Liver (tissue), 3 donors: Measurements from ENCODE around the gene VSIR.

ENCODE experiments used
- JUND ChIP-seq, 2 donors: IDR thresholded peaks; 2 replicates each; pipeline ENCODE4 v1.6.1; 2016; ENCODE audit warnings: antibody characterized with exemption in 2 of 2
- TF ChIP-seq, protein P1 (sequence below): fragments of 150-350 bp; IDR thresholded peaks from 2 replicates; pipeline ENCODE4 v1.5.1; 2017; ENCODE audit warnings: improper control_type of control experiment, low read depth, low read length; ENCODE audit not compliant: missing input control
- TF ChIP-seq, protein P2 (sequence below): IDR thresholded peaks from 2 replicates; pipeline ENCODE4 v1.6.1; 2016; ENCODE audit warnings: antibody characterized with exemption
- donor health status: healthy.
- donor health status: healthy.

DNA sequence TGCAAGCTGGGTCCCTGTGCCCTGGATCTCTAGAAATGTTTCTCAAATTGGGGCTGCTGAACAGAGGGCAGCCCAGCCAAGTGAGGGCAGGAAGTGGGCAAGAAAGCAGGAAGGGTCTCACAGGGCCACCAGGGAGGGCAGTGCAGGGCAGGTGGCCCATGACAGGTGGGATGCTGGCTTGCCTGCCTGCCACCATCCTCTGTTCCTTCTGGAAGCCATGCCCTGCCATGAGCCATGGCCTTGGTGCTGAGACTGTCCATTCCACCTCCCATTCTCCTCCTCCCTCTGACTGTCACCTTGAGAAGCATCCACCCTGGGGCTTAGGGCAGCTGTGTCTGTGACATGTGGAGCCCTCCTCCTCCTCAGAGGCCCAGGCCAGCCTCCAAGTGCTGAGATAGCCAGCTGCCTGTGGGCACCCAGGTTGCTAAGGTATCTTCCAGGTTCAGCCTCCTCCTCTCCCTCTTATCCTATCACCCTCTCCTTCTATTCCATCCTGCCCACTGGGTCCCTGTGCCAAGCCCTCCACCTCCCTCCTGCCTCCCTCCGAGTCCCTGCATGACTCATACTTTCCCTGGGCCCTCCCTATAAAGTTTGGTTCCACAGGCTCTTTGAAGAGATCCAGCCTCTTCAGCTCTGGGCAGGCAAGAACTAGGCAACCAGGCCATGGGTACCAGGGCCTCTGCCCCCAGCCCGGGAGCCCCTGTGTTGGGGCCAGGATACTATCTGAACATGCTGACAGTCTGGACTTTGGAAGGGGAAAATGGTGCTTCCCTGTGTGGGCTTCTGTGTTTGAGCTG is 1.3 kb downstream of the VSIR start:
- TF ChIP-seq, protein P1, sequence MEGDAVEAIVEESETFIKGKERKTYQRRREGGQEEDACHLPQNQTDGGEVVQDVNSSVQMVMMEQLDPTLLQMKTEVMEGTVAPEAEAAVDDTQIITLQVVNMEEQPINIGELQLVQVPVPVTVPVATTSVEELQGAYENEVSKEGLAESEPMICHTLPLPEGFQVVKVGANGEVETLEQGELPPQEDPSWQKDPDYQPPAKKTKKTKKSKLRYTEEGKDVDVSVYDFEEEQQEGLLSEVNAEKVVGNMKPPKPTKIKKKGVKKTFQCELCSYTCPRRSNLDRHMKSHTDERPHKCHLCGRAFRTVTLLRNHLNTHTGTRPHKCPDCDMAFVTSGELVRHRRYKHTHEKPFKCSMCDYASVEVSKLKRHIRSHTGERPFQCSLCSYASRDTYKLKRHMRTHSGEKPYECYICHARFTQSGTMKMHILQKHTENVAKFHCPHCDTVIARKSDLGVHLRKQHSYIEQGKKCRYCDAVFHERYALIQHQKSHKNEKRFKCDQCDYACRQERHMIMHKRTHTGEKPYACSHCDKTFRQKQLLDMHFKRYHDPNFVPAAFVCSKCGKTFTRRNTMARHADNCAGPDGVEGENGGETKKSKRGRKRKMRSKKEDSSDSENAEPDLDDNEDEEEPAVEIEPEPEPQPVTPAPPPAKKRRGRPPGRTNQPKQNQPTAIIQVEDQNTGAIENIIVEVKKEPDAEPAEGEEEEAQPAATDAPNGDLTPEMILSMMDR = no peak
- peak; percentile 92 to 96 for TF ChIP-seq JUND (IDR thresholded peaks at IDR 0.05)
- TF ChIP-seq, protein P2, sequence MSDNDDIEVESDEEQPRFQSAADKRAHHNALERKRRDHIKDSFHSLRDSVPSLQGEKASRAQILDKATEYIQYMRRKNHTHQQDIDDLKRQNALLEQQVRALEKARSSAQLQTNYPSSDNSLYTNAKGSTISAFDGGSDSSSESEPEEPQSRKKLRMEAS = no peak
